GM21381 (cell line): ENCODE results near the gene ROM1.
"Not testable (repeated sequence)": the region's sequence is repeated elsewhere in the genome, so short reads cannot be mapped to it uniquely, and the experiment has no call there.

Source experiments
- ATAC-seq: cut with Tn5 transposase; IDR thresholded peaks from one replicate; pipeline ENCODE4 v1.9.1; 2021; ENCODE audit warnings: mild to moderate bottlenecking, moderate library complexity; ENCODE audit not compliant: unreplicated experiment

Gene ROM1

DNA sequence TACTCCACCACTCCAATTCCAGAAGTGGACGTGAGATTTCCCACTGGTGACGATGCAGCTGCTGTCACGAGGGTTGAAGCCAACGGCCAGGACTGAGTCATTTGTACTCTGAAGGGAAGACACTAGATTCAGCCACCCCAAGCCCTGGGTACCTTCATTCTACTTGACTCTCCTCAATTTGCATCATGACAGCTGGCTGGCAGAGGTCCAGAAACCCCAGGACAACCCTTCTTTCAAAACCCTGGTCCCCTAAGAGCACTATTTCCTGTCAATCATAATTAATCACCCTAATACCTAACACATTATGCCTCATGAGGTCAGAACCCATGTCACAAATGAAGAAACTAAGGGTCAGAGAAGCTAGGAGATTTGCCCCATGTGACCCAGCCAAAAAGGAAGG is 5.3 kb upstream of the ROM1 start:
- ATAC-seq = no peak

DNA sequence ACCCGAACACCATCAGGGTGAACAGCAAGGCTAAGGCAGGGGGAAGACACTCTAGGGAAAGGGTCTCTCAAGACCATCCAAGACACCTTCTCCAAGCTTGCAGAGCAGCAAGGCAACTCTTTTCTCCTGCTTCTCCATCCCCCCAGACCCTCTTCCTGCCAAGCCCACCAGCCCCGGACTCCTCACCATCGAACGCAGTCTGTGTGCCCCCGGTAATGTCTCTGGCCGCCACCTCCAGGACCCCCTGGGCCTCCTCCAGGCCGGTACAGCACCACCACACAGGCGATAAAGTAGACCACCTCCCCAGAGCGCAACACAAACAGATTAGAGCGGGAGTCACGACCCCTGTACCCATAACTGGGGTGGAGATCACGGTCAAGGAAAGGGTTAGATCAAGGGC is 4.3 kb upstream of the ROM1 start:
- no peak for ATAC-seq

DNA sequence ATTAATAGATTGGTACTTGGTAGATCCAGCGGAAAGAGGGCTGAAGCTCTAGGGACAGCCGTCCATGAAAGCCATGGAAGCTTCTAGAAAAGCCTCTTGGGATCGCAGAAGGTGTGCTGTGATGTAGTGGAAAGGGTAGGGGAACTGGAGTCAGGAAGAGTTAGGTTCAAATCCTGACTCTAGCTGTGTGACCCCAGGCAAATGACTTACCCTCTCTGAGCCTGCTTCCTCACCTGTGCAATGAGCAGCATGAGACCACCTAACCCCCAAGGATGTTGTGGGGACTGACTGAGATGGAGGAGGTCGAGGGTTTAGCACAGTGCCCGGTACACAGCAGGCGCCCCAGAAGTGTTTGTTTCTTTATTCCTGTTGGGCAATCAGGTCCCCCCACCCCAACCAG is 2.7 kb upstream of the ROM1 start:
- ATAC-seq = no peak

DNA sequence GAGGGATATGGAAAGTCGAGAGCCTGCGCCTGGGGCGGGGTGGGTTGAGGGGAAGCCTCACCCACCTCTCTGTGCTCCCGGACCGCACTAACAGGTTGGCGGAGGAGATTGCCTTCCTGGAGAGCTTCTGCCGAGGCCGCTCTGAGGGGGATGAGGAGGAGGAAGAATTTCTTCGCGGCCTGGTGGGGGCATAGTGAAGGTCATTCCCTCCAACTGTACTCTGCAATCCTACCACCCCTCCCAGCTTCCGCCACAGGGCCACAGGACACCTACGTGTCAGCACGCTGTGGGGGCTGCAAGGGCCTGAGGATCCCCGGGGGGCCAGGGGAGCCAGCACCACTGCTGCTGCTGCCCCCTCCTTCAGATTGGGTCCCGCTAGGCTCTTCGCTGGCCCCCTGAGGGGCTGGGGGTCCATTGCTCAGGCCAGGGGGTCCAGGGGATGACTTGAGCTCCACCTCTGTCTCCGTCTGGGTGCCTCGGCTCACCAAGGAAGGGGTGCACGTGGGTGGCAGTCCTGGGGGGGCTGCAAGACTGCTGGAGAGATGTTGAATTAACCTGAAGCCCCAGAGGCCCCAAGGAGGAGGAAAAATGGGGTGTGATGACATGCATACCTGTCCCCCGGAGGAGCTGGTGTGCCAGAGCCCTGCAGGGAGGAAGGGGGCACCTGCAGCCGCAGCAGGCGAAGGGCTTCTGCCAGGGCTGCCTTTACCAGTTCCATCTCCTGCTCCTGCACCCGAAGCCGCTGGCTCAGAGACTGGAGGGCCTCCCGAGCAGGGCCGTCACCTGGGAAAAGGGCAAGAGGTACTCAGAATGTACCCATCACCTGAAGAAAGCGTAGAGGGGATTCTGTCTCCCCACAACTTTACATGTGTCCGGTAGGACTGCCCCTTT is 2.0 kb upstream of the ROM1 start:
- no peak for ATAC-seq

DNA sequence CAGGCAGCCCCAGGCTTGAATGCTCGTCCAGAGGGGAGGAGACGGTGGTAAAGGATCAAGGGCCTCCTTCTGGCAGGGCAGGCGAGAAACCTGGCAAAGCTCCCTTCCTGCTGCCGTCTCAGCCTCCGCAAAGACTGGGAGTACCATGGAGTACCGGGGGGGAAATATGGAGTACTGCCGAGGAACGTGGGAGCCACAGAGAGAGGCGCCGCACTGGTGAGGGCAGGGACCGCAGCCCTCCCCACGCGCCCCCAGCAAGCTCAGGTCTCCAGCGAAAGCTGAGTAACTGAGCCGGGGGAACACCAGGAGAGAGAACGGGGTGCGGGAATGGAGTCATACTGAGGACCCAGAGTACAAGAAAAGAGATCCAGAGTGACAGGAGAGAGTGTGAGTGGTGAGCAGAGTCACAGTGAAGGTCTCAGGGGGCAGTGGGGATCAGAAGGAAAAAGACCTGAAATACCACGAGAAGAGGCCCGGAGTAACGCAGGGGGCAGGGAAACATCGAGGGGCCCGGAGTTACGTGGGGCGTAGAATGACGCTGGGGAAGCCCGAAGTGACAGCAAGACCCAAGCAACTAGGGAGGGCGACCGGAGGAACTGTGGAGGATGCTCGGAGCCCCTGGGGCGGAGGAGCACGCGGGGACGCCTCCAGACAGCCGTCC is 1.2 kb upstream of the ROM1 start:
- no peak for ATAC-seq

DNA sequence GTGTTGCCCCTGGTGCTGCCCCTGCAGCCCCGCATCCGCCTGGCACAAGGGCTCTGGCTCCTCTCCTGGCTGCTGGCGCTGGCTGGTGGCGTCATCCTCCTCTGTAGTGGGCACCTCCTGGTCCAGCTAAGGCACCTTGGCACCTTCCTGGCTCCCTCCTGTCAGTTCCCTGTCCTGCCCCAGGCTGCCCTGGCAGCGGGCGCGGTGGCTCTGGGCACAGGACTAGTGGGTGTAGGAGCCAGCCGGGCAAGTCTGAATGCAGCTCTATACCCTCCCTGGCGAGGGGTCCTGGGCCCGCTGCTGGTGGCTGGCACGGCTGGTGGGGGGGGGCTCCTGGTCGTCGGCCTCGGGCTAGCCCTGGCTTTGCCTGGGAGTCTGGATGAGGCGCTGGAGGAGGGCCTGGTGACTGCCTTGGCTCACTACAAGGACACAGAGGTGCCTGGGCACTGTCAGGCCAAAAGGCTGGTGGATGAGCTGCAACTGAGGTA is 278 bp downstream of the ROM1 start:
- ATAC-seq = no peak

DNA sequence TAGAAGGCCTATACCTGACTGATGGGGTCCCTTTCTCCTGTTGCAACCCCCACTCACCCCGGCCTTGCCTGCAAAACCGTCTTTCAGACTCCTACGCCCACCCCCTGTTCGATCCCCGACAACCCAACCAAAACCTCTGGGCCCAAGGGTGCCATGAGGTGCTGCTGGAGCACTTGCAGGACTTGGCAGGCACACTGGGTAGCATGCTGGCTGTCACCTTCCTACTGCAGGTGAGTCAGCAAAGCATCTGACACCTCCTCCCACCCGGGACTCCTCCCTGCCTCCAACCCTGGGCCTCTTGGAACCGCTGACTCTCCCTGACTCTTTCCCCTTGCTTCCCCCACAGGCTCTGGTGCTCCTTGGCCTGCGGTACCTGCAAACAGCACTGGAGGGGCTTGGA is 1.2 kb downstream of the ROM1 start:
- no peak for ATAC-seq

DNA sequence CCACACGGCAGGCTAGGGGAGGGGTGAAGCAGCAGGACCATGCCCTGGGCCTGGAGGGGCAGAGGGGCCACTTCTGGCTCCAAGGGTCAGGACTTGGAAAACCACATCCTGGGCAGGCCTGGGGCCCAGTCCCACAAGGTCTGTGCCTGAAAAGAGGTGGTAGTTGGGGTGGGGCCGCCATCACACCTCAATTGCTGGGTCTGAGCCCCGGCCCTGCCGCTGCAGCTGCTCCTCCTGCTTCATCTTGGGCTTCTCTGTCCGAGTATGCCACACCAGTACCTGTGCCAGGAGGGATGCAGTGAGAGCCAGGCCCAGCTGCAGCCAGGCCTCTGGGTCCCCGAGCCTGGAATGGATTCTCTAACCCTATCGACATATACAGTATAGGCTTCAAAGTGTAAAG is 2.5 kb downstream of the ROM1 start:
- ATAC-seq = no peak

DNA sequence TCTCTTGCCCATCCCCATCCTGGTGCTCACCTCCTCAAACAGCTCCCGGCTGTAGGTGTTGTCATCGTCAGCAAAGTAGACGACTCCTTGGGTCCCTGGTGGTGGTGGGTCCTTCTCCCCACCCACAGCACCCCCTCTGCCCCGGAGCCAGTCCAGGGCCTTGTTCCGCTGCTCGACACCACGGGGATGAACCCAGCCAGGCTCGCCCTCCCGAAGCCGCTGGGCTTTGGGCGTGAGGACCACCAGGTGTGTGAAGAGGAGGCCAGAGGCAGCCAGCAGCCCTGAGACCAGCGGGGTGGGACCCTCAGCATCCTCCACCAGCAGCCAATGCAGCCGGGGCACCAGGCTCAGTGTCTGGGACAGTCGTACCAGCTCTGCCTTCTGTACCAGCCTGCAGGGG is 3.9 kb downstream of the ROM1 start:
- ATAC-seq = not testable (repeated sequence)

DNA sequence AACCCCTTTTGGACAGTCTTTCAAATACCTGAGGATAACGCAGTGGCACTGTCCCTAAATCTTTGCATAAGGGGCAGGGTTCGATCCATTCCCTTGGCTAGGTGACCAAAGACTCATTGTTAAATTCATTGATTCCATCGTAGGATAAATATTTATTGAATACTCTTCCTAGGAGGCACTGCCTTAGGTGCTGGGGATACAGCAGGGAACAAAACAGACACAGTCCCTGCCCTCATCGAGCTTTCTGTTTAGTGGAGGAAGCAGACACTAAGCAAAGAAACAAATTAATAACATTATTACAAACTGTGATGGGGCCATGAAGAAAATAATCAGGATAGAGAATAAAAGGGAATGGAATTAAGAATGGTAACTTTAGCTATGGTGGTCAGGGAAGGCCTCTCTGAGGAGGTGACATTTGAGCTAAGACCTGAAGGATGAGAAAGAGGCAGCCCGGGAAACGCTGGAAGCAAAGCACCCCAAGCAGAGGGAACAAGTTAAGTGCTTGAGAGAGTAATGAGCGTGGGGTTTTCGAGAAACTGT is 8.0 kb downstream of the ROM1 start:
- ATAC-seq = no peak

DNA sequence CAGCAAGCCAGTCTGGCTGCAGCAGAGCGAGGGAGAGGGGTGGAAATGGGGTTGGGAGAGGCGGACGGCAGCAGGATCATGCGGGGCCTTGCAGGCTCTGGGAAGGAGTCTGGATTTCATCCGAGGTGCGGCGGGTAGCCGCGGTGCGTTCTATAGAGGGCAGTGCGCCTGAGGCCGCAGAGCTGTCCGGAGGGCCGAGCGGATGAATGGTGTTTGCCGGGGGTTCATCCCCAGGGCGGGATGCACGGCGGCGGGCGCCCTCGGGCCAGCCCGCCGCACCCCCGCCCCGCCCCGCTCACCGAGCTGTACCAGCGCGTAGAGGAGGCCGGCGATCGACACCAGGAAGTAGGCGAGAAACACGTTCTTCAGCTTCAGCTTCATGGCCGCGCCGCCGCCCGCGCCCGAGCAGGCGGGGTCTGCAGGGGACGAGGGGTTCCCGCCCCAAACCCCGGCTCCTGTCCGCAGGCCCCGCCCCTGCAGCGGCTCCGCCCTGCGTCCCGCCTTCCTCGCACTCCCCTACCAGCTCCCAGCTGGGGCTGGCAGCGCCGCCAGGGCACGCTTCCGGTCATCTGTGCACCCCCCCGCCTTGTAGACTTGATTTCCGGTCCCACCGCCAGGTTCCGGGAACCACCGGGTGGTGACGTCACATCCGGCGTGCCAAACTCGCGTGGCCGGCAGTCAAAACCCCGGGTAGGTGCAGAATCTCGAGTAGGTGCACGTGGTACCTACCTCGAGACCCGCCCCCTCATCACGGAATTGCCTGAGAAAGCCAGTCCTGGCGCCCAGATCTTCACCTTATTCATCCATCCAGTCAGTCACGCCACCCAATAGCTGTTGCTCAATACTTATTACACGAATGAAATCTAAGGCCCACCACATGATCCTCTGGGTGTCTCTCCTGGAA is 8.8 kb downstream of the ROM1 start, which contains the start of gene B3GAT3:
Gene B3GAT3, minus strand, starts transcription at position 420 of the 904 bp plus-strand sequence. Its CDS starts 39 bp downstream, at position 381.
- ATAC-seq = peak; percentile 94

DNA sequence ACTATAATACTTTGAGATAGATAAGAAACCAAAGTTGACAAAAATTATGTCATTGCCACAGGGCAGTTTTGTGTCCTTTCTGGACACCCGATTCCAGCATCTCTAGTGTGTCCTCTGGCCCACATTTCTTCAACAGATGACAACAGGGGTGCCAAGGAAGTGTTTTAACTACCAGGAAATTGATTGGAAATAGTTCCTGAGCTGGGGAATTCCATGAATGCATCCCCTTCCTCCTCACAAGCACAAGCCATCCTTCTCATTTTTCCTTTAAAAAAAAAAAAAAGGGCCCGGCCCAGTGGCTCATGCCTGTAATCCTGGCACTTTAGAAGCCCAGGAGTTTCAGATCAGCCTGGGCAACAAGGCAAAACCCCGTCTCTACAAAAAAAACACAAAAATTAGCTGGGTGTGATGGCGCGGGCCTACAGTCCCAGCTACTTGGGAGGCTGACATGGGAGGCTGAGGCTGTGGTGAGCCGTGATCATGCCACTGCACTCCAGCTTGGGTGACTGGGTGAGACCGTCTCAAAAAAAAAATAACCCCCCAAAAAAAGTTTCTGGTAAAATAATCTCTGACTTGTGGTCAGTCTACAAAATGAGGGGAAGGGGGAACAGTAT is 9.5 kb downstream of the ROM1 start:
- ATAC-seq = no peak

DNA sequence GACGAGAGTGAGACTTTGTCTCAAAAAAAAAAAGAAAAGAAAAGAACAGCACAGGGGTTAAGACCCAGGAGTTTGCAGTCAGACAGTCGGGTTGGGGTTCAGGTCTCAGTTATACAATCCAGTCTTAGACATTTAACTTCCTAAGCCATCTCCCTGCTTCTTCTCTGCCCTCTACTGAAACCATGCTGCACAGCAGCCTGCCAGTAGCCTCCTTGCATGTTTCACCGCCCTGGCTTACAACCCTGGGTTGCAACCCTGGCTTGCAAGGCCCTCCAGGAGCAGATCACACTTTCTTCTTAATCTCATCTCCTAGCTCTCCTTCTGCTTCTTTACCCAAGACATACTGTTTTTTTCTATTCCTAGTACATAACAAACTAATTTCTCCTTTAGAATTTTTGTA is 14.7 kb downstream of the ROM1 start:
- ATAC-seq = no peak

DNA sequence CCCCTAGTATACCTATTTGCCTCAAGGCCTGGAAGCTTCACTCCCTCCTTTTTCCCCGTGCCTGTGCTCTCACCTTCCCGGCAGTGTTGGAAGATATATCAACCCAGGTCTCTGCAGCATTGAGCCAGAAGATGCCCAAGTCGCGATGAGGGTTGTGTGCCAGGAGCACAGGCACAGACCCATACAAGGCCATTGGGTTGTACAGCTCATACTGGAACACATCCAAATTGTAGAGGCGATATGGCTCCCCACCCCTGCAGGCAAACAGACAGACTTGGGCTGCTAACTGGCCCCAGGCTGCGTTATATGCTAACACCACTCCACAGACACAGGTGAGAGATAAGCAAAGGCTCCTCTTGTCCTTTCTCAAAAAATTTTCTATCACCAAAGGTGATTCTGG is 19.4 kb downstream of the ROM1 start:
- no peak for ATAC-seq

DNA sequence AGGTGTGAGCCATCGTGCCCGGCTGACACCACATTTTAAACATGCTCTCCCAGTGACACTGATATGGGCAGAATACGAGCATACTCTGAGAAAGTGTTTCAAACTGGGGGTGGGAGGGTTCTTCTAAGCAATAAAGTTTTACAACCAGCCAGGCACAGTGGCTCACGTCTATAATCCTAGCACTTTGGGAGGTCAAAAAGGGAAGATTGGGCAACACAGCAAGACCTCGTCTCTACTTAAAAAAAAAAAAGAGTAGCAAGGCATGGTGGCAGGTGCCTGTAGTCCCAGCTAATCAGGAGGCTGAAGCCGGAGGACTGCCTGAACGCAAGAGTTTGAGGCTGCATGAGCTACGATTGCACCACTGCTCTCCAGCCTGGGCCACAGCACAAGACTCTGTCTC is 31.2 kb downstream of the ROM1 start:
- no peak for ATAC-seq

DNA sequence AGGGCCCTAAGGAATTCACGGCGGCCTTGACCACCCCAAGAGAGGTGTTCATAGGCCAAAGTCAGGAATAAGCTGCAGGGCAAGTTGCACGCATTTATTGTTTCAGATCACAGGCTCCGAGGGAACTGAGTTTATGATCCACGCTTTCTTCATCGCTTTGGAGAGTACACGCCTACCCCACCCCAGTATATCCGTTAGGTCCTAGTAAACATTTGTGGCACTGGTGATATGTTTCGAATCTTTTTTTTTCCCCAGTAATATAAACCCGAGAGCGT is 32.6 kb downstream of the ROM1 start:
- no peak for ATAC-seq

DNA sequence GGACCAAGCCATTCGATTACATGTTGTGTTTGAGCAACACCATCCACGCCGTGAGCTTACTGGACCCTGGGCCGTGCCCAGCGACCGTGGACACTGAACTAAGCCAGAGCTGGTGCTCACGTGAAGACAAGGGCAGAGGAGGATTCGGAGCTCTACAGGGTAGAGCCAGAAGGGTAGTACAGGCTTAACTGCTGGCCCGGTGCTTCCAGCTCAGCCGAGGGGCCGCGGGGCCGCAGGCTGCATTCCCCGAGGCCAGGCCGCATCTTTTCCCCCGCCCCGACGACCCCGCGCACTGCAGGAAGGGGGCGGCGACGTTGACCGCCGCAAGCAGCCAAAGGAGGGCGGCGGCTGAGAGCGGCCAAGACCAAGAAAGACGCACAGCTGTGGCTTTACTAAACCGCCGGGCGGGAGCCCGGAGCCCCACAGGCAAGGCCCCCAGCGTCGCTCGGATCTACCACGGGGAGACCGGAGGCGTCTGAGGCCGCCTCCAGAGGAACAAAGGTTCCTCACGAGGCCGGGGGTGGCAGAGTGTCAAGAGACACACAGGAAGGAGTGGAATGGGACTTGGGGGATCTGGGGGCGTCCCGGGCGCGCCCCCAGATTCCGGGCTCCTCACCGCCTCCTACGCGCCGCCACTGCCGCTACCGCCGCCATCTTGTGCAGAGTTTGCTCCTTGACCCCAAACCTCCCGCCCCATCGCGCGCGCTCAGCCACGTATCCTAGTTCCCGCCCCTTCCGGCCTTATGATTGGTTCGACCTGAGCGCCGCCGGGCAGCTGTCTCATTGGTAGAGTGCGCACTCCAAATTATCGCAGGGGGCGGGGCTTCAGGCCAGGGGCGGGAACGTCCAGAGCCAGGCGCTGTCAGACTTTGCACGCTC is 33.1 kb downstream of the ROM1 start, which contains the start of gene GANAB:
Gene GANAB, minus strand, starts transcription at position 668 of the 879 bp plus-strand sequence. Its CDS starts 14 bp downstream, at position 654.
- peak; percentile 93 for ATAC-seq

DNA sequence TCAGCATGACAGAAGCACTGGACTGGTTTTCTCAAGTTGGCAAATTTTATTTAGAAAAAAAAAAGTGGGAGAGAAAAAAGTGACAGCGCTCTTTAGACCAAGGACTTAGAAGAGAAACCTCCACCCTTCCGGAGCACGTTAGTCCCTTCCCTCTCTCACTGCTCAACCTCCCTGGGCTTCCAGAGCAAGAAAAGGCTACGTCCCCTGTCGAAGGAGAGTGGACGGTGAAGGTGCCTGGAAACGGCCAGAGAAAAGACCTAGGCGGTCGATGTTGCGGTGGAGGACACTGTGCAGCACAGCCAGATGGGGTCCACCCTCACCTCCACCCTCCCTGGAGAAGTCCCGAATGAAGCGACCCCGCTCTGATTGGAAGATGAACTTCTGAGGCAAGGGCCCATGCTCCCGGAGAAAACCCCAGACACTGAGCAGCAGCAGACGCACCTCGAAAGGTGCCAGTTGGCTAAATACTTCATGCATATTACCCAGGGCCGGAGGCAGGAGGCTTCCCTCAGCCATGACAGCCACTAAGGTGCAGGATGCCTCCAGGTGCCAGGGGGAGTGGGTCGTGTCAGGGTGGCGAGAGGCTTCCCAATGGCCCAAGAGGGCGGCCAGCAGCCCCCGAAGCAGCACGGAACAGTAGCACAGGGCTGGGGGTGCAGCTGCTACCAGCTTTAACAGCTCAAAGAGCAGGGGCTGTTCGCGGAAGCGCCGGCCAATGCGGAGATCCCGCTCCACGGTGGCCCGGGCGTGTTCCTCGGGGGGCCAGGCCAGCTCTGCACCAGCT is 34.0 kb downstream of the ROM1 start:
- ATAC-seq = no peak

DNA sequence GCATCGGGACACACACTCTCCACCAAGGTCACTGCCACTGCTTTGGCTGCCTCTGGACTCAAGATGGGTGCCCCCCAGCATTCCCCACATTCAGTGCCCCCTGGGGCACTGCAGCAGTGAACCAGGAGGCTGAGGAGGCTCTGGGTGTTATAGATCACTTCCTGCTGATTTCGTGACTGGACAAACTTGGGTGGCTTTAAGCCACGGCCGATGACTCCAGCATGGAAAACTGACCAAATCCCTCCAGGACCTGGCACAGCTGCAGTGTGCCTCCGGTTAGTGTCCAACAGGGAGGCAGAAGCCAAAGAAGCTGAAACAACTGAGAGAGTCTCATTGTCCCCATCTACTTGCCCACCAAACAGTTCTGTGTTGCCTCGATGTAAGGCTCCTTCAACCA is 34.5 kb downstream of the ROM1 start:
- no peak for ATAC-seq
